OCI-LY1 (cell line): ENCODE data around the gene LRTM2.
A peak's percentile ranks its signal among the peaks of the same experiment; 100 is the strongest.

ENCODE experiments used
- H2AFZ ChIP-seq: fragments of 200-600 bp; sonication (generic), shearing (Covaris generic); 2 replicates; pipeline ENCODE4 v1.6.0; 2014; ENCODE audit warnings: antibody characterized with exemption, mild to moderate bottlenecking, low read length
- H3F3A ChIP-seq: fragments of 200-600 bp; sonication (generic), shearing (Covaris generic); 2 replicates; pipeline ENCODE4 v1.6.0; 2014; ENCODE audit warnings: mild to moderate bottlenecking, antibody characterized with exemption, low read length, moderate library complexity; ENCODE audit not compliant: insufficient read depth
- H3K27ac ChIP-seq: fragments of 200-600 bp; sonication (generic); 2 replicates; pipeline ENCODE4 v1.5.1; 2014; ENCODE audit warnings: low read length, mixed run types, mild to moderate bottlenecking, low read depth; ENCODE audit not compliant: poor library complexity, severe bottlenecking
- H3K27me3 ChIP-seq: fragments of 200-600 bp; sonication (generic); 2 replicates; pipeline ENCODE4 v1.6.0; 2014; ENCODE audit warnings: antibody characterized with exemption, mild to moderate bottlenecking, low read length, moderate library complexity; ENCODE audit not compliant: insufficient read depth
- H3K36me3 ChIP-seq: fragments of 200-600 bp; sonication (generic); 2 replicates; pipeline ENCODE4 v1.6.1; 2014; ENCODE audit warnings: mild to moderate bottlenecking, antibody characterized with exemption, low read length, moderate library complexity, mixed read lengths; ENCODE audit not compliant: insufficient read depth
- H3K4me1 ChIP-seq: fragments of 200-600 bp; sonication (generic); 2 replicates; pipeline ENCODE4 v1.5.1; 2014; ENCODE audit warnings: mild to moderate bottlenecking, low read length, moderate library complexity; ENCODE audit not compliant: insufficient read depth, severe bottlenecking
- H3K4me2 ChIP-seq: fragments of 200-600 bp; sonication (generic), shearing (Covaris generic); 2 replicates; pipeline ENCODE4 v1.6.1; 2014; ENCODE audit warnings: low read length
- H3K4me3 ChIP-seq: fragments of 200-600 bp; sonication (generic); 2 replicates; pipeline ENCODE4 v1.5.1; 2014; ENCODE audit warnings: low read length, low read depth, mild to moderate bottlenecking, mixed read lengths; ENCODE audit not compliant: poor library complexity, severe bottlenecking
- H3K79me2 ChIP-seq: fragments of 200-600 bp; shearing (Covaris generic); 2 replicates; pipeline ENCODE4 v1.6.1; 2016; ENCODE audit warnings: mixed run types, low read length, mixed read lengths; ENCODE audit not compliant: insufficient read depth
- H3K9ac ChIP-seq: fragments of 200-600 bp; sonication (generic), shearing (Covaris generic); 2 replicates; pipeline ENCODE4 v1.6.1; 2014; ENCODE audit warnings: mild to moderate bottlenecking, low read length, mixed read lengths
- H3K9me2 ChIP-seq: fragments of 200-600 bp; sonication (generic), shearing (Covaris generic); 2 replicates; pipeline ENCODE4 v1.6.1; 2014; ENCODE audit warnings: low read depth, mild to moderate bottlenecking, low read length, mixed read lengths
- H3K9me3 ChIP-seq: fragments of 200-600 bp; shearing (Covaris generic); 2 replicates; pipeline ENCODE4 v1.6.1; 2014; ENCODE audit warnings: low read length, mixed read lengths
- H4K20me1 ChIP-seq: fragments of 200-600 bp; sonication (generic), shearing (Covaris generic); 2 replicates; pipeline ENCODE4 v1.6.0; 2016; ENCODE audit warnings: mild to moderate bottlenecking, low read length; ENCODE audit not compliant: insufficient read depth
- CTCF ChIP-seq: fragments of 200-600 bp; sonication (generic), shearing (Covaris generic); IDR thresholded peaks from 2 replicates; pipeline ENCODE4 v1.5.1; 2017; ENCODE audit warnings: mild to moderate bottlenecking, antibody characterized with exemption, low read length, moderate library complexity, mixed read lengths
- EZH2 ChIP-seq: fragments of 200-600 bp; sonication (generic), shearing (Covaris generic); IDR thresholded peaks from 2 replicates; pipeline ENCODE4 v1.8.0; 2017; ENCODE audit warnings: borderline replicate concordance, mixed run types, mild to moderate bottlenecking, antibody characterized with exemption, low read length, moderate library complexity, mixed read lengths

The LRTM2 gene

GRCh38 chr12:1795785-1796514, 24.4 kb upstream of the LRTM2 start:
- no peaks in the 10 kb centered on the region for H3K27me3 ChIP-seq
- peaks cover 32% of the 10 kb centered on the region for H3K4me1 ChIP-seq
- H4K20me1 ChIP-seq = no peaks in the 10 kb centered on the region
- peak overlapping the region; percentile 76 for H3K9ac ChIP-seq
- H3K27ac ChIP-seq = no peak overlapping the region
- no peaks in the 10 kb centered on the region for H3K9me3 ChIP-seq
- H3K9me2 ChIP-seq = no peaks in the 10 kb centered on the region
- H3K4me3 ChIP-seq = peak overlapping the region; percentile 68
- H2AFZ ChIP-seq = no peak overlapping the region
- H3K4me2 ChIP-seq = peak overlapping the region; percentile 76
- peak; percentile 97 for TF ChIP-seq CTCF
- TF ChIP-seq EZH2 = no peak
- H3K36me3 ChIP-seq = no peaks in the 10 kb centered on the region
- H3F3A ChIP-seq = no peaks in the 10 kb centered on the region
- no peaks in the 10 kb centered on the region for H3K79me2 ChIP-seq

DNA sequence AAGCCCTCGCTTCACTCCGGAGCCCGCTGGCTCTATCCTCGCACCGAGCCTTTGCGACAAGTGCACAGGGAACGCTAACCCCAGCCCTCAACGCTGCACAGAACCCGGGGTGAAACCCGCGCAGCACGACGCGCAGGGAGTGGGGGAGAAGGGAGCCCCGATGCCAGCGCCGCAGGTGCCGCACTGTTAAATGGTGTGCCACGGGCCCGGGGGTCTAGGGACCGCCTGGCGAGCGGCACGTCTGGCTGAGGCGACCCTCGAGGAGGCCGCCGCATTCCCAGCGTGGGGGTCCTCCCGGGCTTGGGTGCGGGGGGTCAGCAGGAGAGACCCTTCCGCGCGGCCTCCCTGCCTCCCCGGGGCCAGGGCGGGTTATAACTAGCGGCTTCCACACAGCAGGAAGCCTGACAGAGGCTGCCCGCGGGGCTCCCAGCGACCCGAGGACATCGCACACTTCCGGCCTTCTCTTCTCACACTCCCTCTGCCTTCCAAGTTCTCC, 23.8 kb upstream of the LRTM2 start:
- Histone ChIP-seq H3K27ac (no peak overlapping the region), H3K4me3 (peak overlapping the region; percentile 68)

GRCh38 chr12:1797011-1797901, 23.1 kb upstream of the LRTM2 start:
- H4K20me1 ChIP-seq = no peaks in the 10 kb centered on the region
- H3K36me3 ChIP-seq = no peaks in the 10 kb centered on the region
- H3K4me2 ChIP-seq = peak overlapping the region; percentile 76
- H3K9me2 ChIP-seq = no peaks in the 10 kb centered on the region
- peak overlapping the region; percentile 68 for H3K4me3 ChIP-seq
- peak overlapping the region; percentile 76 for H3K9ac ChIP-seq
- H3K9me3 ChIP-seq = no peaks in the 10 kb centered on the region
- H3K4me1 ChIP-seq = peaks cover 25% of the 10 kb centered on the region
- no peak overlapping the region for H2AFZ ChIP-seq
- H3F3A ChIP-seq = no peaks in the 10 kb centered on the region
- H3K27ac ChIP-seq = no peak overlapping the region
- no peaks in the 10 kb centered on the region for H3K79me2 ChIP-seq
- TF ChIP-seq EZH2 (no peak), CTCF (0 out of 2 replicates have a peak, but pooled peaks have one; percentile 8)
- H3K27me3 ChIP-seq = no peaks in the 10 kb centered on the region

More for the DNA sequence above, 23.8 kb upstream of the LRTM2 start:
- no peaks in the 10 kb centered on the region for H3K9me2 ChIP-seq
- no peaks in the 10 kb centered on the region for H3F3A ChIP-seq
- no peak overlapping the region for H2AFZ ChIP-seq
- H3K4me1 ChIP-seq = peaks cover 28% of the 10 kb centered on the region
- H3K9ac ChIP-seq = peak overlapping the region; percentile 76
- H3K9me3 ChIP-seq = no peaks in the 10 kb centered on the region
- H4K20me1 ChIP-seq = no peaks in the 10 kb centered on the region
- no peaks in the 10 kb centered on the region for H3K79me2 ChIP-seq
- no peak for TF ChIP-seq CTCF
- no peak for TF ChIP-seq EZH2
- no peaks in the 10 kb centered on the region for H3K36me3 ChIP-seq
- peak overlapping the region; percentile 76 for H3K4me2 ChIP-seq
- no peaks in the 10 kb centered on the region for H3K27me3 ChIP-seq
